Measurements from ENCODE around the gene ABCC4. TPM values are rescaled to one million over a fixed set of nuclear protein-coding genes. Genes with fewer than 3 reads are reported as not detected.

The ABCC4 gene
- total RNA-seq, 1 donor from 2014 or later, result 21.7 TPM

DNA sequence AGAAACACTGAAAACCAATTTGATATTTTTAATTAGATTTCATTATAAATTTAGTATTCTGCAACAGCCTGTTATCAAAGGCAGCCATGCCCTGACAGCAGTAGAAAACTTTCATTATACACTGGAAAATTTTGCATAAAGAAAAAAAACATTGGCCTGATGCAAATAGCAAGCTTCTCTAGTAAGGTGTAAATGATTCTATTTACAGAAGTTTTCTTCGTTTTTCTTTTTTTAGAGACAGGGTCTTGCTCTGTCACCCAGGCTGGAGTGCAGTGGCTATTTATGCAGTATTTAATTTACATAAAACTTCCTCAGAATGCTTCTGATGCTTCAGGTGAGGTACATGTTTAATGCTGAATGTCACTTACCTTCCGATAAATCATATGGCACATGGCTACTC, 67.0 kb downstream of the ABCC4 start:
- Mint-ChIP-seq H3K36me3 (no peaks in the 10 kb centered on the region), H3K4me1 (ENCODE audit: unreplicated experiment) (peaks cover 19% of the 10 kb centered on the region), H3K27me3 (no peaks in the 10 kb centered on the region), H3K4me3 (no peak overlapping the region), H3K27ac (no peak overlapping the region), H3K9me3 (no peaks in the 10 kb centered on the region)
- DNase-seq (ENCODE audit: extremely low spot score, unreplicated experiment), result no peak
- TF ChIP-seq, protein P1, sequence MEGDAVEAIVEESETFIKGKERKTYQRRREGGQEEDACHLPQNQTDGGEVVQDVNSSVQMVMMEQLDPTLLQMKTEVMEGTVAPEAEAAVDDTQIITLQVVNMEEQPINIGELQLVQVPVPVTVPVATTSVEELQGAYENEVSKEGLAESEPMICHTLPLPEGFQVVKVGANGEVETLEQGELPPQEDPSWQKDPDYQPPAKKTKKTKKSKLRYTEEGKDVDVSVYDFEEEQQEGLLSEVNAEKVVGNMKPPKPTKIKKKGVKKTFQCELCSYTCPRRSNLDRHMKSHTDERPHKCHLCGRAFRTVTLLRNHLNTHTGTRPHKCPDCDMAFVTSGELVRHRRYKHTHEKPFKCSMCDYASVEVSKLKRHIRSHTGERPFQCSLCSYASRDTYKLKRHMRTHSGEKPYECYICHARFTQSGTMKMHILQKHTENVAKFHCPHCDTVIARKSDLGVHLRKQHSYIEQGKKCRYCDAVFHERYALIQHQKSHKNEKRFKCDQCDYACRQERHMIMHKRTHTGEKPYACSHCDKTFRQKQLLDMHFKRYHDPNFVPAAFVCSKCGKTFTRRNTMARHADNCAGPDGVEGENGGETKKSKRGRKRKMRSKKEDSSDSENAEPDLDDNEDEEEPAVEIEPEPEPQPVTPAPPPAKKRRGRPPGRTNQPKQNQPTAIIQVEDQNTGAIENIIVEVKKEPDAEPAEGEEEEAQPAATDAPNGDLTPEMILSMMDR (conservative IDR thresholded peaks at IDR 0.05), result no peak

DNA sequence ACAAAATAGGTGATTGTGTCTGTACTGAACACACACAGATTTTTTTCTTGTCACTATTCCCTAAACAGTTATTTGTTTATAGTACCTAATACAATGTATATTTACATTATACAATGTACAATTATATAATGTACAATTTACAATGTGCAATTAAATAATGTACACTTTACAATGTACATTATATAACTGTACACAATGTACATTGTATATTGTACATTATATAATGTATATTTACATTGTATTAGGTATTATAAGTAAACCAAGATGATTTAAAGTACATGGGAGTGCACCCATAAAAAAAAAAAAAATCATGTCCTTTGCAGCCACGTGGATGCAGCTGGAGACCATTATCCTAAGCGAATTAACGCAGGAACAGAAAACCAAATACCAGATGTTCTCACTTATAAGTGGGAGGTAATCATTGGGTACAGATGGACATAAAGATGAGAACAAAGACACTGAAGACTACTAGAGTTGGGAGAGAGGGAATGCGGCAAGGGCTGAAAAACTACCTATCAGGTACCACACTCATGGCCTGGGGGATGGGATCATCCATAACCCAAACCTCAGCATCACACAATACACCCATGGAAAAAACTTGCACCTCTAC, 68.1 kb downstream of the ABCC4 start:
- Mint-ChIP-seq H3K27ac (no peak overlapping the region), H3K27me3 (no peaks in the 10 kb centered on the region), H3K9me3 (no peaks in the 10 kb centered on the region), H3K36me3 (no peaks in the 10 kb centered on the region), H3K4me1 (ENCODE audit: unreplicated experiment) (peaks cover 19% of the 10 kb centered on the region), H3K4me3 (no peak overlapping the region)
- TF ChIP-seq, protein P1 (conservative IDR thresholded peaks at IDR 0.05), result no peak
- DNase-seq (ENCODE audit: extremely low spot score, unreplicated experiment), result no peak

DNA sequence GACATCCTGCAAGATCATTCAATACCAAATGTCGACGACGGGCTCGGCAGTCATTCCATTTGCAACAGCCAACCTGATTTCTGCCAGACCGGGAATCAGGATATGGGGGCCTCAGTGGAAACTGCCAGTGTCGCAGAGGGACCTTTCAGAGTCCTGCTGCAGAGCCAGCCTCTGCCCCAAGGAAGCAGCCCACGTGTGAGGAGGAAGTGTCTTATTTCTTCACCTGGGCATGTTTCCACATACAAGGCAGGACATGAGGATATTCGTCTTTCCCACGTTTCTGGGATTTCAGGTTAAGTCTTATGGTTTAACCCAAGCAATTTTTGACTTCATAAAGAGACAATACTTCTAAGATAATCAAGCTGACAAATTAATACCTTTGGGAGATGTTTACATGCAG, 69.9 kb downstream of the ABCC4 start:
- Mint-ChIP-seq H3K9me3 (no peaks in the 10 kb centered on the region), H3K4me3 (no peak overlapping the region), H3K27ac (no peak overlapping the region), H3K4me1 (ENCODE audit: unreplicated experiment) (peaks cover 22% of the 10 kb centered on the region), H3K36me3 (no peaks in the 10 kb centered on the region), H3K27me3 (no peaks in the 10 kb centered on the region)
- TF ChIP-seq, protein P1 (conservative IDR thresholded peaks at IDR 0.05), result no peak
- no peak for DNase-seq (ENCODE audit: extremely low spot score, unreplicated experiment)

DNA sequence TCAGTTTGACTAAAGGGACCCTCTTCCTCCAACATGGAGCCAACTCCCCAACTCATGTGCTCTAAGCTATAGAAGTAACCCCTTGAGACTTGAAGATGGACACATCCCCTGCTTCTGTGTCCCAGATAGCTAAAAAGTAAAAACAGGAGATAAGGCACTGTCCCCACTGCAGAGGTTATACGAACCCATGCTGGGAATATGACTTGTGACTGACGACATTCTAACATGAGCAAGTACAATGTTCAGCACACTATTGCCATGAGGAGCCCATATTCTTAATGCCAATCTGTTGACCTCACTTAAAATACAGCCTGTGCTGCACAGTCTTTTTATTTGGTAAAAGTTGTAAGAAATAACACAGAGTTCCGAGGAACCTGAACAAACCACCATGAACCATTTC, 71.4 kb downstream of the ABCC4 start:
- TF ChIP-seq, protein P1 (conservative IDR thresholded peaks at IDR 0.05), result no peak
- no peak for DNase-seq (ENCODE audit: extremely low spot score, unreplicated experiment)
- Mint-ChIP-seq H3K4me1 (ENCODE audit: unreplicated experiment) (peaks cover 10% of the 10 kb centered on the region), H3K36me3 (no peaks in the 10 kb centered on the region), H3K4me3 (no peak overlapping the region), H3K27ac (no peak overlapping the region), H3K9me3 (no peaks in the 10 kb centered on the region), H3K27me3 (no peaks in the 10 kb centered on the region)

DNA sequence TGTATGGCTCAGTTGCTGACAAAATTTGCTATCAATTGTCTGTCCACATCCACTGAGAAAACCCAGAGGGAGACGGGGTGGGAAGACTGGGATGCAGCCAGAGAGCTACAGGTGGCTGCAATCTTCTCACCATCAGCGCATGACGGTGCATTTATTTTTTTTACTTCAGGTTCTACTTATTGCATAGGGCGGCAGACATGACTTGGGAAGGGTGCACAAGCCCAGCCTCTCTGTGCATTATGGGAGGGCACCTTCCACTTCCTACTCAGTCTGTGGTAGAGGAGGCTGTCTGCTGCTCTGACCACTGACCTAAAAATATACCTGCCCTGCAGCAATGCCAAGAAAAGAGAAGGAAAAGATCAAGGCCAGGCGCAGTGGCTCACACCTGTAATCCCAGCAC, 73.1 kb downstream of the ABCC4 start:
- Mint-ChIP-seq H3K27ac (no peak overlapping the region), H3K4me1 (ENCODE audit: unreplicated experiment) (peaks cover 10% of the 10 kb centered on the region), H3K9me3 (no peaks in the 10 kb centered on the region), H3K27me3 (no peaks in the 10 kb centered on the region), H3K36me3 (no peaks in the 10 kb centered on the region), H3K4me3 (no peak overlapping the region)
- TF ChIP-seq, protein P1 (conservative IDR thresholded peaks at IDR 0.05), result no peak
- DNase-seq (ENCODE audit: extremely low spot score, unreplicated experiment), result no peak
